CD1c-positive myeloid dendritic cell (primary cell): ENCODE measurements around the gene SSTR5.
A peak's percentile ranks its signal among the peaks of the same experiment; 100 is the strongest.

Experiments
- DNase-seq: peaks from one replicate; pipeline ENCODE4 v3.0.0-alpha.2; 2016; ENCODE audit errors: extremely low spot score

The SSTR5 gene

DNA sequence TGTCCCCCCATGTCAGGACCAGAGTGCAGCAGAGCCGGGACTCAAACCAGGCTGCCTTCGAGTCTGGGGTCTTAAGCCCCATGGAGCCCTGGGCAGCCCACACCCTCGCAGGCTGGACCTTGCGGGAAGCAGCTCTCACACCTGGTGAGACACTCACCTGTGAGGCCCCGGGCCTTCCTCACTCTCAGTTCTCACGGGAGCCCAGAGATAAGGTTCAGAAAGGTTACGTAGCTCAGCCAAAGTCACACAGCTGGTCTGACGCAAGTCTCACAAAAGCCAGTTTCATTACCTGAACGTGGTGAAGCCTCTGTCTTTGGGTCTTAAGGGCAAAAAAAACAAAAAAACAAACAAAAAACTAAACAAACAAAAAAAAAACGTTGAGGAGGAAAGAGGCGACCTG, 32.8 kb upstream of the SSTR5 start:
- no peak for DNase-seq

DNA sequence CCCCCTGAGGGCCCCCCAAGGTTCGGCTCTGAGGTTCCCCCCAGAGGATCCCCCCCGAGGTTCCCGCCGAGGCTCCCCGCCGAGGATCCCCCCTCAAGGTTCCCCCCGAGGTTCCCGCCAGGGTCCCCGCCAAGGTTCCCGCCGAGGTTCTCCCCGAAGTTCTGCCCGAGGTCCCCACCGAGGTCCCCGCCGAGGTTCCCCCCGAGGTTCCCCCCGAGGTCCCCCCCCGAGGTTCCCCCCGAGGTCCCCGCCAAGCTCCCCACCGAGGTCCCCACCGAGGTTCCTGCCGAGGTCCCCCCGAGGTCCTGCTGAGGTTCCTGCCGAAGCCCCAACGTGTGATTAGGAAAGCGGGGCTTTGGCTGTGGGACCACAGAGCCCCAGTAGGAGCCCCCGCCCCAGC, 32.2 kb upstream of the SSTR5 start:
- DNase-seq: no peak

DNA sequence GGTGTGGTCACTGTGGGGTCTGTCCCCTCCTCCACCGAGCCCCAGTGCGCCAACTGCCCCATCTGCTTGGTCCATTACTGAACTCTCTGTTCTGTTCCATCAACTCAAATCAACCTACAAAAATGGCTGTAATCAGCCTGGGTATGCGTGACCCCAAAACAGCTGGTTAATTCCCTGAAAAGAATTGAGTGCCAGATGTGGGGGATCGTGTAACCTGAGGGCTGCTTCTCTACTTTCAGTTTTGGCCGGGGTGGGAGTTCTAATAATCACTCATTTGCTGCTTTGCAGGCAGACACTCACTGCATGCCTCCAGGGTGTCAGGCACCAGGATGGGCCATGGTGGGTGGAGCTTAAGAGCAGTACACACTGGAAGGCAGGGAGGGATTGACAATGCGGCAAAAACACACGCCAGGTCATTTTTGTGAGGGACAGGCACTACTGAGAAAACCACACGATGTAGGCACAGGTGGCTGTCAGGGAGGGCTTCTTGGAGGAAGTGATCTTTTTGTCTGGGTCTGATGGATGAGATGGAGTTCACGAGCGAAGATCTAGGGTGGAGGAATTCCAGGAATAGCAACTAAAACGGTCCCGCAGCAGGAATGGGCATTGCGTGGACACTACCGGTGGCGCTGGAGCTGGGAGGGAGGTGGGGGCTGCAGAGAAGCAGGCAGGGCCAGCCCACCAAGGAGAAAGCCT, 30.4 kb upstream of the SSTR5 start:
- DNase-seq: no peak

DNA sequence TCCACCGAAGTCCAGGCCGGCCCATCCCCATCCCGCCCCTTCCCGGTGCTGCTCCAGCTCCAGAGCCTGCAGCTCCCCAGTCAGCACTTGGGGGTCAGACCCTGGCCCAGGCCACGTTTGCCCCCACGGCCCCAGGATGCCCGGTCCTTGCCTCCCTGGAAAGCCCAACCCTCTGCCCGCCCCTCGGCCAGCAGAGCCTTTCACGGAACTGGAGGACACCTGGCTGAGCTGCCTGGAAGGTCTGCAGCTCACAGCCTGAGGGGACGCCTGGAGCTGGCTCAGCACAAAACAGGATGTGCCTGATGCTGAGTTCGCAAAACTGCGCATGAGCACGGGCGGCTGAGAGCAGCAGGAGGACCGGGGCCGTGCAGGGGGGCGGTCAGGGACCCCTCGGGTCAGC, 29.7 kb upstream of the SSTR5 start:
- DNase-seq: no peak

DNA sequence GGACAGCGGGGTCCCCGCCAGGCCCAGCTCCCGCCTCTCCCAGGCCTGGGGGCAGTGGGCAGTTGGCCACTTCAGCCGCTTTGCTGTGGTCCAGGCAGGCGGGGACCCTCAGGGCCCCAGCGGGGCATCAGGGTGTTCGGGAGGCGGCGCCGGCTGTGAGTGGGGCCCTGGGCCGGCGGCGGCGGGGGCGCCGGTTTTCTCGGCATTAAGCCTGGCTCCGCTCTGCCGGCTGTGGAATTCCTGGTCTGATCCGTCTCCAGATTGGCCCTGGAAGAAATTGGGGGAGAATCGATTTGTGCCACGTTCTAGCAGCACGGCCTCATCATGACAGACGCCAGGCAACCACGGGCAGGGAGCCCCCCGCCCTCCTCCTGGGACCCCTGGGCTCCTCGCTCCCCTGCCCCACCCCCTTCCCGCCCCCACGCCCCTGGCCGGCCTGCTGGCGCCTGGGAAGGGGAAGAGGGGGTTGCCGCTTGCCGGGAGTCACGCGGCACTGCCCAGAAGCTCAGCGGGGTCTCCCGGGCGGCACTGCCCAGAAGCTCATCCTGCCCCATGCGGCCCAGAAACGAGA, 28.6 kb upstream of the SSTR5 start:
- DNase-seq: no peak

DNA sequence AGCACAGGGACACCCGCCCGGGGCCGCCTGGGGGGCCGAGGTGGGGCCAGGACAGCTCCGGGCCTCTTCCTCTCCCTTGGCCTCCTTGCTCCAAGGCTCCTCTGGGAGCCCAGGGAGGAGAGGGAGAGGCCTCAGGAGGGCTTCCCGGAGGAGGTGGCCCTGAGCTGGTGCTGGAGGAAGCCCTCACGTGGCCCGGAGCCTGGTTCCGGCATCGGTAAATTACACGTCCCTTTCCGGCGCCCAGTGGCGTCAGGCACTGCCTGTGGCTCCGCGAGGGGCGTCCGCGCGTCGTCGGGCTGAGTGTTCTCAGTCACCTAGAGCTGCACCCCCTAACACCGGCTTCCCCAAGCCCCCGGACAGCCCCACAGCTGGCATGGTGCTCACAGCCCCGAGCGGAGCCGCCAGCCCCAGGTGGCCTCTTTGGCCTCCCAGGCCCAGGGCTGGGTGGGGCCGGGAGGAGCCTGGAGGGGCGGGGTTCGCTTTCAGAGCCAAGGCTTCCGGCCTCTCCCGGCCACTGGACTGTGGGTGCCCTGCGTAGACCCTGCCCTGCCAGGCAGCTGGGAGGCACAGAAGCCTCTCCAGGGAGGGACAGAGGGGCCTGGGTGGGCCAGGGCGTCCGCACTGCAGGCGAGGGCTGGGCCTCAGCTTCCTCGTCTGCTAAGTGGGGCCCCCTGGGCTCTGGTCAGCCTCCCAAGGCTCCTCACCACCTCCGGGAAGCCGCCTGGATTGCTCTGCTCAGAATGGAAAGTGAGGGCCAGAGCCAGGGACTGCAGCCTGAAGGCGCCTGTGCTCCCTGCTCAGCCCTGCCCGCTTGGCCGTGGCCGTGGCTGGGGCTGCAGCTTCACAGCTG, 27.9 kb upstream of the SSTR5 start:
- DNase-seq: no peak

DNA sequence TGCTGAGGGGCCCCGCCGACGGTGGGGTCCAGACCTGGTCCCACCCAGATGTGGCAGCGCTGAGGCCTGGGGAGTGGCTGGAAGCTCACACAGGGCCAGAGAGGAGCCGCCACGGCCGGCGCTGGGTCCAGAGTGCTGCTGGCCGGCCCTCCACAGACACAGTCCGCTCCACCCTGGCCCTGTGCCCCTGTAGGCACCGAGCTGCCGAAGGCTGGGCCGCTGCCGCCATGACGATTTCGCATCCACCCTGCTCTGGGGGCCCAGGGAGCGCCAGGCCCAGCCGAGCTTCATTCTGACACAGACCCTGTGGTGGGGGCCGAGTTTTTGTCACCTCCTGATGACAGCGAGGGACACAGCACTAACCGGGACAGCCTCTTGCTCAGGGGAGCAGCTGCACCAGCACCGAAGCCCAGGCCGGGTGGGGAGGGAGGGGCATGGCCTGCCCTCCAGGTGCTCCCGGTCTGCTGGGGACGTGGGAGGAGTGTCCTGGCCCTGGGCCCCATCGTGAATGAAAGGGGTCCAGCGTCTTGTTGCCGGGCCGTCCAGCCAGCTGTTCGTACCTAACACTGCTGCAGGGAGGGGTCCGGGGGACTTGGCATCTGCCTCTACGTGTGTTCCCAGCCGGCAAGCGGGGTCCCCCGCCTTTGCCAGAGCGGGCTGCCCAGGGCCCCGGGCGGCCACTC, 27.1 kb upstream of the SSTR5 start:
- no peak for DNase-seq

DNA sequence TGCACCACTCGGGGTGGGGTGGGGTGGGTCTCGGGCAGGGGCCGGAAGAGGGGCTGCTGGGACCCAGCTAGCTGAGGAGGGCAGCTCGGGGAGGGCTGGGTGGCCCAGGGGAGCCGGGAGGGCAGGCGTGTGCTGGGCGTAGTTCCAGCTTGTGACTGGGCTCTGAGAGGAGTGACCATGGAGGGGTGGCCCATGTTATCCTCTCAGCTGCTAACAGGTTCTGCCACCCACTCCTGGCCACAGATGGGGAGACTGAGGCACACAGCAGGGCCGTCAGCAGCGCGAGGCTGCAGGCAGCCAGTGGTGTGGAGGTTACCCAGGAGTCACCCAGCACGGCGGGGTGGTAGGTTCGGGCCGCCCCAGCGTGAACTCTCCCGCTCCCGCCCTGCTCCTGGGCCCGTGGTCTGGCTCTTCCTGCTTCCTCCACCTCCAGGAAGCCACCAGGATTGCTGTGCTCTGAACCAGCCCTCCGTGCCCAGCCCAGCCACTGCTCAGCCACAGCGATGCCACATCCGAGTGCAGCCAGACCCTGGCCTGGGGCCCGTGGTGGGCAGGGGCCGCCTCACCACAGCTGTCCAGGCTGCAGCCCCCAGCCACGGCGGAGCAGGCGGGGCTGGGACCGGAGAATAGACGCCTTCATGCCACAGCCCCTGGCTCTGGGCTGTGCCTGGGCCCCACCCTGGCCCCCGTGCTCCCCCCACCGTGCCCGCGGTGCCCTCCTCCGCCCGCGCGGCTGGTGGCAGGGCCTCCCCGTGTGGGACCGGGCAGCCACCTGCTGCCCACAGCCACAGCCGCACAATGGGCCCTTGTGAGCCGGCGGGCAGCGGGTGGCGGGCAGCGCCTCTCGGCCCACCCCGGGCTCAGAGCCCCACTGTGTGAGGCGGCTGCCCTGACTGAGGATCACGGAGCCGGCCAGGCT, 26.3 kb upstream of the SSTR5 start:
- no peak for DNase-seq

DNA sequence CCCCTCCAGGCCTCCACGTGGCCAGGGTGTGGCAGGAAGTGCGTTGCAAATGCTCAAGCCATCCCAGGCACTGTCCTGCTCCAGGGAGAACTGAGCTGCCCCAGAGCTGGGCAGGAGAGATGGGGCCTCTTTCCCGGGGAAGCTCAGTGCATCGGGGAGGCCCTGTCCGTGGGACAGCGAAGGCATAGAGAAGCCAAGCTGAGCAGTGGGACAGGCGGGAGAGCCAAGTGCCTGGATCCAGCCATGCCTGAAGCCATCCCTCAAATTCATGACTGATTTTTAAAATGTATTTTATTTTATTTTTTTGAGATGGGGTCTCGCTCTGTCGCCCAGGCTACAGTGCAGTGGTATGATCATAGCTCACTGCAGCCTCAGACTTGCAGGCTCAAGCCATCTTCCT, 25.4 kb upstream of the SSTR5 start:
- no peak for DNase-seq

DNA sequence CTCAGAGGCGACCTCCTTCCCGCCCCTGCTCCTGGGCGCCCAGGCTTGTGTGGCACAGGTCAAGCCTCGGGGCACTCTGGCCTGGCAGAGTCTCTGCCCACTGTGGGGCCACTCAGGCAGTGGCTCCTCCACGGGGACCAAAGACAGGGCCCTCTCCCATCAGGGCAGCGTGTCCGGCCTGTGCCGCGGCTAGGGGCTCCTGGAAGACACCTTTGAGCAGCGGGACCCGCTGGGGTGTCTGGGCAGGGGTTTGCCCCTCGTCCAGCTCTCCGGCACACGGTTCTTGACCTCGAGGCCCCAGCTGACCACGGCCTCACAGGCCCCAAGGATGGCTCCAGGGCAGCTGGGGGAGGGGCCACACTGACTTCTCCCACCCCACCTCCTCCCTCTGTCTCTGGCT, 24.7 kb upstream of the SSTR5 start:
- DNase-seq: no peak

DNA sequence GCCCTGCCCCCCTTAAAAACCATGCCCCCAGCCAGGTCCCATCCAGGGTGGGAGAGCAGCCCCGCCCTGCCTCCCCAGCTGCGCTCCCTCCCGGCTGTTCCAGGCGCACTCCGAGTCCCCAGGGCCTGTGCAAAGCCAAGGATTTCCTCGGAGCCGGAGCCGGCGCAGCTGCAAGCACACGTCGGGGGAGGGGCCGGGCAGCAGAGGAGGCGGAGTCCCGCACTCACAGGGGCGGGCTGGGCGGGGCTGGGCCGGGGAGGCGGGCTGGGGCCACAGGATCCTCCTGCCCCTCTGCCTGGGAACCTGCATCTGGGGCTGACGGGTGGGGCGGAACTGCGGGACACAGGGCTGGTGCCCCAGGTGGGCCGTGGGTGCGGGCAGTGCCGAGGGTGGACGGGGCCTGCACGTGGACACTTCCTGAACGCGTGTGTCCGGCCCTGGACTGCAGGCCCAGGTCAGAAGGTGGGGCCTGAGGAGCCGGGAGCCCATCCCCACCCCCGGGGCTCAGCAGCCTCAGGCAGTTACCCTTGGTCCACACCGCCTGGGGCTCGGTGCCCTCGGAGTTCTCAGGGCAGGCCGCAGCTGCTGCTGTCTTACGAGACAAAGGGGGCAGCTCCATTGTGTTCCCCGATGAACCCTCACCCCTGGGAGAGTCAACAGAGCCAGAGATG, 24.0 kb upstream of the SSTR5 start:
- peak; percentile 3 for DNase-seq

DNA sequence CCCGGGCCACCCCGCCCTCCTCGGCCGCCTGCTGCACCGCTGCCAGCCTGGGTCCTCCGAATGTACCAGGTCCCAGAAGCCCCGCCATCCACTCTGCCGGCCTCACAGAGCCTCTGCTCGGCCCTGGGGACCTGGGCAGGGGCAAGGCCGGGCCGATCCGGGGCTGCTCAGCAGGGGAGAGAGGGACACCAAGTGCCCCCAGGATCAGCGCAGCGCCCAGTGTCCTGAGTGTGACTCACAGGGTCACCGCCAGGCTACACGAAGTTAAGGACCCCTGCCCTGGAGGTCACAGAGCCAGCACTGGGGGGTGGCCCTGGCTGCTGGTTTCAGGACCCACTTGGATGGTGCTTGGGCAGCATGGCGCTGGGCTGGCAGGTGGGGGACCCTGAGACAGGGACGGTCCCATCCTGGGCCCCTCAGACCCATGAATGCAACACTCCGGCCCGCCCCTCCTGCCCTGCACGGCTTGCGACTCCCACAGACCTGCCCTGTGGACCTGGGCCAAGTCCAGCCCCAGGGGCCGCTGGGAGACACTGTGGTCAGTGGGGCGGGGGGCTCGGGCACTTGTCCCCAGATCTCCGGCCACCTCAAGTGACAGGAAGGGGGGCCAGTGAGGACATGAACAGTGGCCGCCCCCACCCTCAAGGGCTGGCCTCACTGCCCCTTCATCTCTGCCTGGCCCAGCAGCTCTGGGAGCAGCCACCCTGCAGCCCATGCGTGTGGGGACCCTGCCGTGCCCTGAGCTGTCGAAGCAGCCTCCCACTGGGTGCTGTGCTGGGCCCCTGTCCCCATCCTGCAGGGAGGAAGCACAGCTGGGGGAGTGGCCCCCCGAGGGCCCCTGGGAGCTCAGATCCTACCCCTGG, 23.2 kb upstream of the SSTR5 start:
- no peak for DNase-seq

DNA sequence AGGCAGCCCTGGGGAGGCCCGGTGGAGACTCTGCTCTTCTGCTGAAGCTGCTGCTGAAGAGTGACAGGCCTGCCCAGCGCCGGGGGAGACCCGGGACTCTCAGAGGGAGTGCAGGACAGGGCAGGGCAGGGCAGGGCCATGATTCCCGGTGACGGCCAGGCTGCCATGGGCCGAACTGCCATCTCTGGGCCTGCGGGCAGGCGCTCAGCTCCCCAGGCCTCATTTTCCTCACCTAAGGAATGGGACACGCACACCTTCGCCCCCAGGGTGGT, 22.6 kb upstream of the SSTR5 start:
- no peak for DNase-seq

DNA sequence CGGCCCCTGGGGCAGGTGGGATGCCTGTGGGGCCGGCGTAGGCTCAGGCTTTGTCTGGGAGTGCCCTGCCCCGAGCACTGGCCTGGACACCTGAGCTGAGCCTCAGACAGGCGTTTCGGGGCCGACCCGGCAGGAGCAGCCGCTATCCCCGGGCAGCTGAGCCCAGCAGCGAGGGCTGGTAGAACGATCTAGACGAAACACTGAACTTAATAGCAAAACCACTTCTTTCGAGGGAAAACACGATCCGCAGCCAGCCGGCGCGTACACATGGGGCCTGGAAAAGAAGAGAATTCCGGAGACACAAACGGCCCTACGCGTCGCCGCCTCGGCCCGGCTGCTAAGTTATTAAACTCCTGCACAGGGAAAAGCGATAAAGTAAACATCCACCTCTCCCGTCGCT, 22.0 kb upstream of the SSTR5 start:
- DNase-seq: no peak

DNA sequence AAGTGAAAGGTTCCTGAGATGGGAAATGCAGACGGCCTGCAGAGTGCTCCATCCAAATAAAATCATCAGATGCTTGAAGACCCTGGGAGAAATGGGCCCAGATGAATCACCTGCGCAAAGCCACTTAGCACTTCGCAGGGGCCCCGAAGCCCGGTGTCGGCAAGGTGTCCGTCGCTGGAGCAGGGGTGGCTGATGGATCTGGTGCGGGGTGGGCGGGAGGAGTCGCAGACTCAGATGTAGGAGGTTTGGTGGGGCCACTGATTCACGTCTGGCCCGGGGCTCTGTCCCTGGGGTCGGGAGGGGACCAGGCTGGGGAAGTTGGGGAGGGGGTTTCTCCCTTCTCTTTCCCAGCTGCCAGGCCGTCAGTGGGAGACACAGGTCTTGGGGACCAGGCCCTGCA, 21.6 kb upstream of the SSTR5 start:
- no peak for DNase-seq

DNA sequence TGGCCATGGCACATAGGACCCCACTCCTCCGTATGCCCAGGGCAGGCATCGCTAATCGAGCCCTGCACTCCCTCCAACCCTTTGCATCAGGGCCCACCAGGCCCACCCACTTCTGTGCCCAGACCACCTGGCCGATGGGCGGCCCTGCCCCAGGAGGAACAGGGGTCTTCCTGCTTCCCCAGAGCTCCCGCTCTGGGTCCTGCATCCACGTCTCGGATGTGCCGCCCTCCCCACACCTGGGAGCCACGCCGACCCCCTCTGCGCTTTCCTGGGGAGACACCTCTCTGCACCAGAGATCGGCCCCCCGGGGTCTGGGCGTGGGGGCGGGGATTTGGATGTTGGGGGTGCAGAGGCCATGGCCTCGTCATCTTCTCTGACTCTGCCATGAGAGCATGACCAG, 21.1 kb upstream of the SSTR5 start:
- no peak for DNase-seq

DNA sequence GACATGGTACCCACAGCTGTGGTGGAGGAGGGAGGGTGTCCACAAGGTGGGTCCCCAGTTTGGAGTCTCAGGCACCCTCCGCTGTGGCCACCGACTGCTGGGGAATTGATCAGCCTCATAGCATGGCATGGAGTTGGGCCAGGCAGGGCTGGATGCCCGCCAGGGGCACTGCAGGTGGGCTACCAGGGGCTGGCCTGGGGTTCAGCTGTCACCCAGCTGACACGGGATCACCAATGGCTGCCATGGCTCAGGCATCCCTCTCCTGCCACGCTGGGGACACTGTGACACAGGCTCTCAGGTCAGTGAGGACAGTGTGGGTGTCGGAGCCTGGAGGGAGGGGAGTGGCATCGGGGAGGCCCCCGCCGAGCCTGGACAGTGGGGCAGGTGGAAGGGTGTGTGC, 19.8 kb upstream of the SSTR5 start:
- no peak for DNase-seq

DNA sequence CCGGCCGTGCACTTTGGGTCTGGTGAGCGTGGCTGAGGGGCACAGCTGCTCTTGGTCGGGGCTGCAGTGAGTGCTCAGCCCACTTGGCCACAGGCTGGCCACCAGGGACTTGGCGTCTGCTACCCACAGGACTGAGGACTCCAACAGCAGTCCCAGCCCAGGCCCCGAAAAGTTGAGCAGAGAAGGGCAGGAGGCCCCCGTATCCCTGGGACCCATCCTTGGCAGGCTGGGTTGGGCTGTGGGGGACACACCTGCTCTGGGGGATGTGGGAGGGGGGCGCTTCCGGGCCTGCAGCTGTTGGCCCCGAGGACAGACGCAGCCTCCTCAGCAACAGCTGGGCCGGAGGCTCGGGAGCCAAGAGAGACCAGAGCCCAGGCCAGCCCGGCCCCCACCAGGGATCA, 19.4 kb upstream of the SSTR5 start:
- no peak for DNase-seq

DNA sequence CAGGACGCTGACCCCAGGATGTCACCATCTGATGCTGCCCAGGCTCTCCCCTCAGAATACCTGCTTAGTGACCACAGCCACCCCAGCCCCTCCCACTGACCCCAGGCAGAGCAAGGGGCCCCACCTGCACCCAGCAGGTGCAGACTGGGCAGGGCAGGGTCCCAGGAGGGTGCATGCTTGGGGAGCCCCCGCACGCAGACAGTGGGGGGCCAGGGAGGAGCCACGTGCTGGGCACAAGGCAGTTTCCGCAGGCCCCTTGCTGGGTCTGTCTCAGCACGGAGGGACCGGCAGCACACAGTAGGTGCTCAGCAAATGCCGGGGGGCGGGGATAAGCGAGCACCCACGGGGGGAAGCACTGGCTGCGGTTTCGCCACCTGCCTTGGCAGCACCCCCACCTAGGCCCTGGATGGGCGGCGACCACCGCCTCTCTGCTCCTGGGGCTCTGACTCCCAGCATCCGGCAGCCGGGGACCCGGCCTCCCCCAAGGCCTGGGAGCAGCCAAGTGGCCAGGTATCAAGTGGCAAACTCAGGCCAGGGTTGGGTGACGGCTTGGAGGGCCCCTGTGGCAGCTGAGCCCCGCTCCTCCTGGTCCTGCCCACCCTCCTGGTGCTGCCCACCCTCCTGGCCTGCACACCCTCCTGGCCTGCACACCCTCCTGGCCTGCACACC, 18.7 kb upstream of the SSTR5 start:
- DNase-seq: no peak
